IMR-90 (cell line): Measurements from ENCODE around the gene COG4. TPM values are rescaled to one million over a fixed set of nuclear protein-coding genes. Genes with fewer than 3 reads are reported as not detected.

Experiments
- ATAC-seq: fragments of 200-7000 bp; cut with Tn5 transposase; 2 replicates; pipeline ENCODE4 v1.9.1; 2020; ENCODE audit warnings: low read depth, mild to moderate bottlenecking, moderate library complexity
- BruUV-seq: library from RNA; stranded (reverse); fragments of 400-500 nt; replicated peaks from 2 replicates; lab custom pipeline; 2021; lab: Mats Ljungman, UMichigan
- CTCF ChIA-PET: fragments of 300-600 bp; formaldehyde crosslinking; extraction: SDS; loops from one replicate; lab custom pipeline; 2021; ENCODE audit warnings: antibody characterized with exemption; lab: Yijun Ruan, JAX
- POLR2A ChIA-PET: fragments of 300-600 bp; sonication (Branson Sonifier 250); formaldehyde crosslinking; loops from one replicate; lab custom pipeline; 2022; ENCODE audit warnings: antibody characterized with exemption; ENCODE audit not compliant: unreplicated experiment; lab: Charles Lee
- DNase-seq: peaks from one replicate; pipeline ENCODE4 v3.0.0; 2013
- H2AFZ ChIP-seq: replicated peaks from 2 replicates; pipeline ENCODE3; 2013; ENCODE audit warnings: low read length, mild to moderate bottlenecking; ENCODE audit not compliant: poor library complexity
- H2AK5ac ChIP-seq: 2 replicates; pipeline ENCODE4 v1.6.1; 2013; ENCODE audit warnings: low read depth, low read length, inconsistent platforms
- H2AK9ac ChIP-seq: replicated peaks from 2 replicates; pipeline ENCODE3; 2013; ENCODE audit warnings: mild to moderate bottlenecking, low read depth, low read length, moderate library complexity; ENCODE audit not compliant: poor library complexity
- H2BK120ac ChIP-seq: 2 replicates; pipeline ENCODE4 v1.6.1; 2013; ENCODE audit warnings: low read depth, low read length, inconsistent platforms
- H2BK15ac ChIP-seq: 3 replicates; pipeline ENCODE4 v1.6.1; 2013; ENCODE audit warnings: low read depth, low read length, inconsistent platforms
- H2BK20ac ChIP-seq: 2 replicates; pipeline ENCODE4 v1.6.1; 2013; ENCODE audit warnings: low read depth, mild to moderate bottlenecking, inconsistent platforms, low read length, moderate library complexity
- H2BK5ac ChIP-seq: 2 replicates; pipeline ENCODE4 v1.6.1; 2013; ENCODE audit warnings: mild to moderate bottlenecking, low read depth, low read length, inconsistent platforms; ENCODE audit not compliant: poor library complexity, severe bottlenecking
- H3K14ac ChIP-seq: replicated peaks from 2 replicates; pipeline ENCODE4 v1.6.1; 2013; ENCODE audit warnings: low read depth, low read length, inconsistent platforms
- H3K18ac ChIP-seq: 2 replicates; pipeline ENCODE4 v1.6.1; 2013; ENCODE audit warnings: low read depth, low read length, control low read depth
- H3K23ac ChIP-seq: 2 replicates; pipeline ENCODE4 v1.6.1; 2013; ENCODE audit warnings: low read depth, low read length, inconsistent platforms
- H3K27ac ChIP-seq: 2 replicates; pipeline ENCODE4 v1.5.1; 2013; ENCODE audit warnings: mild to moderate bottlenecking, control low read depth, low read length; ENCODE audit not compliant: insufficient read depth
- H3K27me3 ChIP-seq: 2 replicates; pipeline ENCODE4 v1.6.1; 2013; ENCODE audit warnings: low read length; ENCODE audit not compliant: control insufficient read depth, insufficient read depth
- H3K36me3 ChIP-seq: 2 replicates; pipeline ENCODE4 v1.6.1; 2013; ENCODE audit warnings: low read length, mixed read lengths; ENCODE audit not compliant: control insufficient read depth, insufficient read depth
- H3K4ac ChIP-seq: 2 replicates; pipeline ENCODE4 v1.6.1; 2013; ENCODE audit warnings: low read depth, low read length, inconsistent platforms
- H3K4me1 ChIP-seq: 2 replicates; pipeline ENCODE4 v1.6.1; 2013; ENCODE audit warnings: low read length, mixed read lengths; ENCODE audit not compliant: control insufficient read depth, insufficient read depth
- H3K4me2 ChIP-seq: 2 replicates; pipeline ENCODE4 v1.6.1; 2013; ENCODE audit warnings: low read depth, mild to moderate bottlenecking, control low read depth, low read length, moderate library complexity
- H3K4me3 ChIP-seq: 2 replicates; pipeline ENCODE4 v1.5.1; 2013; ENCODE audit warnings: low read depth, mild to moderate bottlenecking, control low read depth, low read length, moderate library complexity; ENCODE audit not compliant: insufficient read depth
- H3K56ac ChIP-seq: 2 replicates; pipeline ENCODE4 v1.6.1; 2013; ENCODE audit warnings: low read length, inconsistent platforms; ENCODE audit not compliant: insufficient read depth; ENCODE audit errors: extremely low read depth
- H3K79me1 ChIP-seq, 2 experiments: 2 replicates each; pipeline ENCODE4 v1.6.1; 2013; ENCODE audit warnings: low read length in 2 of 2, inconsistent platforms in 1 of 2, low read depth in 1 of 2
- H3K9ac ChIP-seq: 2 replicates; pipeline ENCODE4 v1.6.1; 2013; ENCODE audit warnings: low read depth, low read length, control low read depth
- H3K9me1 ChIP-seq: 2 replicates; pipeline ENCODE4 v1.6.1; 2013; ENCODE audit warnings: low read length, inconsistent platforms; ENCODE audit not compliant: insufficient read depth
- H3K9me3 ChIP-seq: 2 replicates; pipeline ENCODE4 v1.6.1; 2013; ENCODE audit warnings: low read length; ENCODE audit not compliant: control insufficient read depth, insufficient read depth
- H4K20me1 ChIP-seq: 2 replicates; pipeline ENCODE4 v1.6.1; 2013; ENCODE audit warnings: low read length, inconsistent platforms; ENCODE audit not compliant: insufficient read depth
- H4K5ac ChIP-seq: 2 replicates; pipeline ENCODE4 v1.6.1; 2013; ENCODE audit warnings: mild to moderate bottlenecking, low read depth, low read length, control low read depth
- H4K8ac ChIP-seq, 2 experiments: 2 replicates each; pipeline ENCODE4 v1.6.1; 2013; ENCODE audit warnings: low read depth in 2 of 2, low read length in 2 of 2, control low read depth in 1 of 2, inconsistent platforms in 1 of 2
- H4K91ac ChIP-seq: 2 replicates; pipeline ENCODE4 v1.6.1; 2013; ENCODE audit warnings: low read depth, low read length, inconsistent platforms; ENCODE audit not compliant: insufficient read depth
- BHLHE40 ChIP-seq: fragments of 150-350 bp; IDR thresholded peaks from 2 replicates; pipeline ENCODE4 v1.6.1; 2016; ENCODE audit warnings: mild to moderate bottlenecking, low read depth, low read length
- CHD1 ChIP-seq: IDR thresholded peaks from 2 replicates; pipeline ENCODE4 v1.6.1; 2012; ENCODE audit warnings: low read depth, low read length, improper control_type of control experiment
- FOS ChIP-seq: fragments of 150-350 bp; IDR thresholded peaks from 2 replicates; pipeline ENCODE4 v1.6.1; 2016; ENCODE audit warnings: low read depth, low read length
- MAFK ChIP-seq: IDR thresholded peaks from 2 replicates; pipeline ENCODE4 v1.6.1; 2012; ENCODE audit warnings: low read depth, low read length, improper control_type of control experiment
- MAZ ChIP-seq: IDR thresholded peaks from 2 replicates; pipeline ENCODE4 v1.6.1; 2012; ENCODE audit warnings: low read depth, mild to moderate bottlenecking, low read length, improper control_type of control experiment, moderate library complexity, borderline replicate concordance
- NFE2L2 ChIP-seq: fragments of 150-350 bp; IDR thresholded peaks from 2 replicates; pipeline ENCODE4 v1.6.1; 2016; ENCODE audit warnings: low read depth, mild to moderate bottlenecking, low read length
- POLR2A ChIP-seq: IDR thresholded peaks from 2 replicates; pipeline ENCODE4 v1.6.1; 2012; ENCODE audit warnings: mild to moderate bottlenecking, low read depth, low read length
- RAD21 ChIP-seq: IDR thresholded peaks from 2 replicates; pipeline ENCODE4 v1.6.1; 2012; ENCODE audit warnings: low read length, improper control_type of control experiment
- RFX5 ChIP-seq: IDR thresholded peaks from 2 replicates; pipeline ENCODE4 v1.8.0; 2012; ENCODE audit warnings: low read depth, mild to moderate bottlenecking, low read length, moderate library complexity
- SMC3 ChIP-seq: fragments of 150-350 bp; IDR thresholded peaks from 2 replicates; pipeline ENCODE4 v1.6.1; 2016; ENCODE audit warnings: low read depth, mild to moderate bottlenecking, antibody characterized with exemption, low read length, moderate library complexity
- WGBS, 2 experiments: methylation state at CpG; one replicate each; pipeline versions ENCODE4 v1.1.5 to v1.1.7; 2013; ENCODE audit warnings: missing lambda C conversion rate in 2 of 2; ENCODE audit not compliant: insufficient read length in 1 of 2; ENCODE audit errors: extremely low coverage in 2 of 2; 5-methylcytosine and 5-hydroxymethylcytosine counted together
- dilution Hi-C: fragments of 300-500 bp; cut with HindIII; formaldehyde crosslinking; loops from one replicate; pipeline ENCODE4 v1.14.3; 2018; ENCODE audit warnings: low sequenced_read_pairs; ENCODE audit not compliant: unreplicated experiment
- in situ Hi-C: fragments of 300-500 bp; cut with MboI; formaldehyde crosslinking; loops from 3 replicates; pipeline ENCODE4 v1.14.3; 2019; ENCODE audit warnings: low sequenced_read_pairs, inconsistent platforms, mixed read lengths
- intact Hi-C: fragments of 100-400 bp; cut with micrococcal nuclease; formaldehyde crosslinking; loops from 2 replicates; pipeline ENCODE4 v1.10.0; 2022
- polyA plus RNA-seq, 3 experiments: library from polyadenylated mRNA; depleted of rRNA; stranded (reverse); fragments of >200 nt; gene quantifications; 2 replicates each; pipeline ENCODE4 v1.2.3, GENCODE V29; 2012; ENCODE audit warnings: low replicate concordance in 1 of 3
- total RNA-seq: library from RNA; depleted of rRNA; stranded (reverse); fragments of >200 nt; gene quantifications from 2 replicates; pipeline ENCODE4 v1.2.3, GENCODE V29; 2012
- TF ChIP-seq, protein P1 (sequence below): fragments of 150-350 bp; IDR thresholded peaks from 2 replicates; pipeline ENCODE4 v1.6.1; 2017; ENCODE audit warnings: mild to moderate bottlenecking, antibody characterized with exemption, low read length, low read depth

COG4 gene
- total and polyA plus RNA-seq, 2 of the 4 experiments (the other 2 are of a cell fraction) = 47.5 to 96.1 TPM

GRCh38 chr16:70457446-70458166 is 65.7 kb downstream of the COG4 start:
- CTCF ChIA-PET = no interaction called here
- POLR2A ChIA-PET = no interaction called here
- ATAC-seq (no peak), DNase-seq (no peak)
- H4K5ac ChIP-seq = no peak overlapping the region
- H3K27me3 ChIP-seq = no peaks in the 10 kb centered on the region
- no peak overlapping the region for H2BK15ac ChIP-seq
- no peaks in the 10 kb centered on the region for H3K9me1 ChIP-seq
- H2AFZ ChIP-seq = no peak overlapping the region
- dilution Hi-C loops = no loop called here
- H3K14ac ChIP-seq = no peak overlapping the region
- no peak overlapping the region for H3K56ac ChIP-seq
- no peak overlapping the region for H3K4me3 ChIP-seq
- no peaks in the 10 kb centered on the region for H3K36me3 ChIP-seq
- H4K91ac ChIP-seq = no peak overlapping the region
- H3K18ac ChIP-seq = no peak overlapping the region
- peaks cover 3% of the 10 kb centered on the region; the same call in 1 of the 2 replicates for H4K20me1 ChIP-seq
- in situ Hi-C loops = no loop called here
- H2AK5ac ChIP-seq = no peak overlapping the region
- peaks cover 3 to 22% of the 10 kb centered on the region in 2 experiments; a peak in 3 of 4 replicates for H3K79me1 ChIP-seq
- no peak for TF ChIP-seq POLR2A
- no peak for TF ChIP-seq RFX5
- TF ChIP-seq CHD1 = no peak
- no peak for TF ChIP-seq BHLHE40
- no peak for TF ChIP-seq MAFK
- TF ChIP-seq FOS = no peak
- no peak for TF ChIP-seq RAD21
- TF ChIP-seq, protein P1, sequence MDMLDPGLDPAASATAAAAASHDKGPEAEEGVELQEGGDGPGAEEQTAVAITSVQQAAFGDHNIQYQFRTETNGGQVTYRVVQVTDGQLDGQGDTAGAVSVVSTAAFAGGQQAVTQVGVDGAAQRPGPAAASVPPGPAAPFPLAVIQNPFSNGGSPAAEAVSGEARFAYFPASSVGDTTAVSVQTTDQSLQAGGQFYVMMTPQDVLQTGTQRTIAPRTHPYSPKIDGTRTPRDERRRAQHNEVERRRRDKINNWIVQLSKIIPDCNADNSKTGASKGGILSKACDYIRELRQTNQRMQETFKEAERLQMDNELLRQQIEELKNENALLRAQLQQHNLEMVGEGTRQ = no peak
- TF ChIP-seq SMC3 = no peak
- no peak for TF ChIP-seq NFE2L2
- no peak for TF ChIP-seq MAZ
- WGBS, 2 experiments = no CpG with 5 or more reads among the region's 5 CpGs
- H3K4me2 ChIP-seq = no peak overlapping the region
- intact Hi-C loops = no loop called here
- no peak overlapping the region for H3K27ac ChIP-seq
- no TSS peak for BruUV-seq
- no peak overlapping the region for H3K4ac ChIP-seq
- H3K9ac ChIP-seq = no peak overlapping the region
- no peak overlapping the region for H2BK120ac ChIP-seq
- no peak overlapping the region for H2BK5ac ChIP-seq
- H2BK20ac ChIP-seq = no peak overlapping the region
- H3K23ac ChIP-seq = no peak overlapping the region
- H2AK9ac ChIP-seq = no peak overlapping the region
- H4K8ac ChIP-seq = no peak overlapping the region
- H3K4me1 ChIP-seq = peaks cover 11% of the 10 kb centered on the region
- H3K9me3 ChIP-seq = no peaks in the 10 kb centered on the region
